Mammary epithelial cell (primary cell): ENCODE results near the gene YTHDC2.

Experiments used
- EZH2 ChIP-seq: IDR thresholded peaks from 2 replicates; pipeline ENCODE4 v1.6.1; 2012; ENCODE audit warnings: low read length, inconsistent platforms, borderline replicate concordance
- TF ChIP-seq, protein P1 (sequence below), 2 donors: IDR thresholded peaks in 1 of 2; conservative IDR thresholded peaks in 1 of 2; 2 replicates each; pipeline ENCODE4 v1.5.1; 2011 to 2012; ENCODE audit warnings: inconsistent platforms in 2 of 2, low read length in 2 of 2, mild to moderate bottlenecking in 2 of 2, control low read depth in 1 of 2, low read depth in 1 of 2; ENCODE audit not compliant: insufficient read depth in 1 of 2; ENCODE audit errors: extremely low read depth in 1 of 2

DNA sequence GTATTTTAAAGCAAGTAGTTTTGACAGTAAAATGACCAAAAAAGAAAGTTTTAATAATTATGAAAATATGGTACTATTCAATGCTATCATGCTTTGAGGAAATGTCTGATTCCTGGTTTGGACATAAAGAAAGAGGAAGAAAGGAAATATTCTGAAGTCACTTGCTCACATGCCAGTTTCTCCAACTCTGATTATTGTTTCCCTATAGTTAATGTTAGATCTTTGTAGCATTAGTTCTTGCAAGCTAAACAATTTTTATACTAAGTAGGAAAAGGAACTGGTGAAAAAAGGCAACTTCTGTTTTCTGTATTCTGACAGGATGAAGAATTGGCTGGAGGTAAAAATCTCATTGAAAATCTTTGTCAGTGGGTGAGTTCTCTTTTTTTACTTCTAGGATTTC is 119.5 kb downstream of the YTHDC2 start:
- TF ChIP-seq EZH2, result no peak
- TF ChIP-seq, protein P1, sequence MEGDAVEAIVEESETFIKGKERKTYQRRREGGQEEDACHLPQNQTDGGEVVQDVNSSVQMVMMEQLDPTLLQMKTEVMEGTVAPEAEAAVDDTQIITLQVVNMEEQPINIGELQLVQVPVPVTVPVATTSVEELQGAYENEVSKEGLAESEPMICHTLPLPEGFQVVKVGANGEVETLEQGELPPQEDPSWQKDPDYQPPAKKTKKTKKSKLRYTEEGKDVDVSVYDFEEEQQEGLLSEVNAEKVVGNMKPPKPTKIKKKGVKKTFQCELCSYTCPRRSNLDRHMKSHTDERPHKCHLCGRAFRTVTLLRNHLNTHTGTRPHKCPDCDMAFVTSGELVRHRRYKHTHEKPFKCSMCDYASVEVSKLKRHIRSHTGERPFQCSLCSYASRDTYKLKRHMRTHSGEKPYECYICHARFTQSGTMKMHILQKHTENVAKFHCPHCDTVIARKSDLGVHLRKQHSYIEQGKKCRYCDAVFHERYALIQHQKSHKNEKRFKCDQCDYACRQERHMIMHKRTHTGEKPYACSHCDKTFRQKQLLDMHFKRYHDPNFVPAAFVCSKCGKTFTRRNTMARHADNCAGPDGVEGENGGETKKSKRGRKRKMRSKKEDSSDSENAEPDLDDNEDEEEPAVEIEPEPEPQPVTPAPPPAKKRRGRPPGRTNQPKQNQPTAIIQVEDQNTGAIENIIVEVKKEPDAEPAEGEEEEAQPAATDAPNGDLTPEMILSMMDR (conservative IDR thresholded peaks at IDR 0.05 in 1 of 2, IDR thresholded peaks at IDR 0.05 in 1 of 2; ENCODE audit: extremely low read depth in 1 of 2, insufficient read depth in 1 of 2, low read depth in 1 of 2, low read length in 2 of 2), result no peak
